MM.1S (cell line): ENCODE data around the gene RPL35.

ENCODE experiments used
- DNase-seq: peaks from one replicate; pipeline ENCODE4 v3.0.0-alpha.2; 2015
- H2AFZ ChIP-seq: fragments of 300-600 bp; sonication (generic); 2 replicates; pipeline ENCODE4 v1.6.0; 2016; ENCODE audit warnings: antibody characterized with exemption, low read length
- H3F3A ChIP-seq: fragments of 300-600 bp; sonication (generic); 2 replicates; pipeline ENCODE4 v1.6.1; 2016; ENCODE audit warnings: mild to moderate bottlenecking, antibody characterized with exemption, low read length, moderate library complexity, mixed read lengths; ENCODE audit not compliant: insufficient read depth
- H3K27ac ChIP-seq: fragments of 300-600 bp; sonication (generic); 2 replicates; pipeline ENCODE4 v1.5.1; 2016; ENCODE audit warnings: mild to moderate bottlenecking, low read length
- H3K27me3 ChIP-seq: fragments of 300-600 bp; sonication (generic); replicated peaks from 2 replicates; pipeline ENCODE4 v1.6.0; 2016; ENCODE audit warnings: low read length; ENCODE audit not compliant: insufficient read depth
- H3K36me3 ChIP-seq: fragments of 300-600 bp; sonication (generic); replicated peaks from 2 replicates; pipeline ENCODE4 v1.6.1; 2016; ENCODE audit warnings: mild to moderate bottlenecking, low read length, mixed read lengths; ENCODE audit not compliant: insufficient read depth
- H3K4me1 ChIP-seq: fragments of 300-600 bp; sonication (generic); 2 replicates; pipeline ENCODE4 v1.6.1; 2016; ENCODE audit warnings: low read length, mixed read lengths
- H3K4me2 ChIP-seq: fragments of 300-600 bp; sonication (generic); 2 replicates; pipeline ENCODE4 v1.6.0; 2016; ENCODE audit warnings: low read depth, low read length
- H3K4me3 ChIP-seq: fragments of 300-600 bp; sonication (generic); 2 replicates; pipeline ENCODE4 v1.5.1; 2016; ENCODE audit warnings: low read length, mixed read lengths
- H3K79me2 ChIP-seq: fragments of 300-600 bp; sonication (generic); 2 replicates; pipeline ENCODE4 v1.6.1; 2016; ENCODE audit warnings: mixed run types, low read length, mixed read lengths
- H3K9ac ChIP-seq: fragments of 300-600 bp; sonication (generic); 2 replicates; pipeline ENCODE4 v1.6.1; 2016; ENCODE audit warnings: low read length, mixed read lengths
- H3K9me2 ChIP-seq: fragments of 300-600 bp; sonication (generic); replicated peaks from 2 replicates; pipeline ENCODE4 v1.6.1; 2016; ENCODE audit warnings: mild to moderate bottlenecking, low read length, mixed read lengths; ENCODE audit not compliant: insufficient read depth
- H3K9me3 ChIP-seq: fragments of 300-600 bp; sonication (generic); replicated peaks from 2 replicates; pipeline ENCODE4 v1.6.1; 2016; ENCODE audit warnings: mild to moderate bottlenecking, low read length, mixed read lengths; ENCODE audit not compliant: insufficient read depth
- H4K20me1 ChIP-seq: fragments of 300-600 bp; sonication (generic); 2 replicates; pipeline ENCODE4 v1.6.1; 2016; ENCODE audit warnings: mild to moderate bottlenecking, low read length, moderate library complexity, mixed read lengths; ENCODE audit not compliant: insufficient read depth
- EZH2 ChIP-seq: fragments of 300-600 bp; sonication (generic); optimal IDR thresholded peaks from 2 replicates; pipeline ENCODE3; 2017; ENCODE audit warnings: low read depth, mild to moderate bottlenecking, antibody characterized with exemption, low read length, mixed read lengths
- EZH2phosphoT487 ChIP-seq: fragments of 300-600 bp; sonication (generic); IDR thresholded peaks from 2 replicates; pipeline ENCODE4 v1.6.1; 2018; ENCODE audit warnings: antibody characterized with exemption, low read length
- TF ChIP-seq, protein P1 (sequence below): fragments of 300-600 bp; sonication (generic); IDR thresholded peaks from 2 replicates; pipeline ENCODE4 v1.5.1; 2016; ENCODE audit warnings: antibody characterized with exemption, low read length, mixed read lengths

RPL35 gene

GRCh38 chr9:124809211-124809610 lies 52.5 kb downstream of the RPL35 start:
- Histone ChIP-seq H3K4me3 (no peak overlapping the region), H3F3A (no peaks in the 10 kb centered on the region), H3K79me2 (no peaks in the 10 kb centered on the region), H3K9ac (no peak overlapping the region), H2AFZ (no peak overlapping the region), H3K36me3 (no peaks in the 10 kb centered on the region), H3K9me3 (no peaks in the 10 kb centered on the region), H3K27ac (no peak overlapping the region), H3K9me2 (no peaks in the 10 kb centered on the region), H3K4me2 (no peak overlapping the region), H3K4me1 (no peaks in the 10 kb centered on the region), H4K20me1 (no peaks in the 10 kb centered on the region), H3K27me3 (no peaks in the 10 kb centered on the region)
- DNase-seq = no peak
- no peak for TF ChIP-seq EZH2phosphoT487
- TF ChIP-seq, protein P1, sequence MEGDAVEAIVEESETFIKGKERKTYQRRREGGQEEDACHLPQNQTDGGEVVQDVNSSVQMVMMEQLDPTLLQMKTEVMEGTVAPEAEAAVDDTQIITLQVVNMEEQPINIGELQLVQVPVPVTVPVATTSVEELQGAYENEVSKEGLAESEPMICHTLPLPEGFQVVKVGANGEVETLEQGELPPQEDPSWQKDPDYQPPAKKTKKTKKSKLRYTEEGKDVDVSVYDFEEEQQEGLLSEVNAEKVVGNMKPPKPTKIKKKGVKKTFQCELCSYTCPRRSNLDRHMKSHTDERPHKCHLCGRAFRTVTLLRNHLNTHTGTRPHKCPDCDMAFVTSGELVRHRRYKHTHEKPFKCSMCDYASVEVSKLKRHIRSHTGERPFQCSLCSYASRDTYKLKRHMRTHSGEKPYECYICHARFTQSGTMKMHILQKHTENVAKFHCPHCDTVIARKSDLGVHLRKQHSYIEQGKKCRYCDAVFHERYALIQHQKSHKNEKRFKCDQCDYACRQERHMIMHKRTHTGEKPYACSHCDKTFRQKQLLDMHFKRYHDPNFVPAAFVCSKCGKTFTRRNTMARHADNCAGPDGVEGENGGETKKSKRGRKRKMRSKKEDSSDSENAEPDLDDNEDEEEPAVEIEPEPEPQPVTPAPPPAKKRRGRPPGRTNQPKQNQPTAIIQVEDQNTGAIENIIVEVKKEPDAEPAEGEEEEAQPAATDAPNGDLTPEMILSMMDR = no peak
- TF ChIP-seq EZH2 = no peak

DNA sequence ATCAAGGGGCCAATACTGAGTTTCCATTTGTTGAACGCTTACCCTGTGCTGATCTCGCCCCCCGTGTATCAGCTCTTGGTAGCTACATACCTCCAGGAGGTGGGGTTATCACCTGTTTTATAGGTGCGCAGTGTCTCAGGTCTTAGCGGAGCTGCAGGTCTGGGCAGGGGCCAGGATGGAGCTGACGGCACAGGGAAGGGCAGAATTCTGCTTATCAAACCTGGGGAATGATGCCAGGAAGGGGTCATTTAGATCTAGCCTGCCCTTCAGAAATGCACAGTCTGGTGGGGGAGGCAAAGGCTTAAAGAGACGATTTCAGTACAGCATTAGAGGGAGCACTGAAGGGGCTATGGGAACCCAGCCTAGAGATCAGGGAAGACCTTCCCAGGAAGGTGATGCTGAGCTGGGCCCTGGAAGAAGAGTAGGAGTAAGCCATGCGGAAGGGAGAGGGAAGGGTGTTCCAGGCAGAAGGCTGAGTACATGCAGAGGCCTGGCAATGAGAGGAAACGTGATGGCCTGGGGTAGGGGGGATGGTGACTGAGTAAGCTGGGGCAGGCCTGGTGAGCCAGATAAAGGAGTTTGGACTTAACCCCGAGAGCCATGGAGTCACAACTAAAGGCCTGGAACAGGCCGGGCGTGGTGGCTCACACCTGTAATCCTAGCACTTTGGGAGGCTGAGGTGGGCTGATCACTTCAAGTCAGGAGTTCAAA lies 53.4 kb downstream of the RPL35 start:
- Histone ChIP-seq H3K9ac (no peak overlapping the region), H2AFZ (no peak overlapping the region), H3K4me3 (no peak overlapping the region), H3K79me2 (no peaks in the 10 kb centered on the region), H3K36me3 (no peaks in the 10 kb centered on the region), H3K4me2 (no peak overlapping the region), H3K4me1 (no peaks in the 10 kb centered on the region), H3K27ac (no peak overlapping the region), H3K9me3 (no peaks in the 10 kb centered on the region), H3F3A (no peaks in the 10 kb centered on the region), H3K27me3 (no peaks in the 10 kb centered on the region), H3K9me2 (no peaks in the 10 kb centered on the region), H4K20me1 (no peaks in the 10 kb centered on the region)
- TF ChIP-seq EZH2phosphoT487 (no peak), EZH2 (no peak)
- TF ChIP-seq, protein P1 = no peak
- no peak for DNase-seq
